HL-60 (cell line): ENCODE measurements around the gene VWA2.

Experiments
- CTCF ChIP-seq: IDR thresholded peaks from one replicate; pipeline ENCODE4 v1.5.1; 2011; ENCODE audit warnings: low read length, control low read depth, inconsistent platforms; ENCODE audit not compliant: insufficient read depth
- GABPA ChIP-seq: IDR thresholded peaks from 2 replicates; pipeline ENCODE4 v1.6.1; 2012; ENCODE audit warnings: low read depth
- POLR2AphosphoS5 ChIP-seq: IDR thresholded peaks from 2 replicates; pipeline ENCODE4 v1.6.1; 2012; ENCODE audit warnings: low read depth

GRCh38 chr10:114340816-114341215, 101.8 kb downstream of the VWA2 start:
- TF ChIP-seq CTCF (no peak), GABPA (no peak), POLR2AphosphoS5 (no peak)
